K562 (cell line): ENCODE measurements around the gene SOCS4. TPM values are rescaled to one million over a fixed set of nuclear protein-coding genes. Genes with fewer than 3 reads are reported as not detected.

Source experiments
- ADNP ChIP-seq: fragments of 200-800 bp; sonication (Bioruptor generic); IDR thresholded peaks from 2 replicates; pipeline ENCODE4 v1.6.1; 2016; ENCODE audit warnings: missing genetic modification characterization, missing compliant biosample characterization
- BCL6 ChIP-seq: fragments of 250-450 bp; sonication (Bioruptor Pico); IDR thresholded peaks from 2 replicates; pipeline ENCODE4 v1.4.0; 2020
- BRCA1 ChIP-seq, 2 experiments: fragments of 450-650 bp in 1 of 2; sonication (generic) in 1 of 2; formaldehyde crosslinking in 1 of 2; IDR thresholded peaks; 2 replicates each; pipeline versions ENCODE4 v1.5.0 to v1.6.1; 2017 to 2020; ENCODE audit warnings: mild to moderate bottlenecking in 1 of 2, missing genetic modification reagents in 1 of 2
- BRF2 ChIP-seq: IDR thresholded peaks from 3 replicates; pipeline ENCODE4 v1.6.1; 2011; ENCODE audit warnings: borderline replicate concordance, mild to moderate bottlenecking; ENCODE audit not compliant: insufficient read length, insufficient read depth
- DACH1 ChIP-seq: fragments of 450-650 bp; IDR thresholded peaks from 2 replicates; pipeline ENCODE4 v1.6.1; 2018; ENCODE audit not compliant: partially characterized antibody
- DLX4 ChIP-seq: fragments of 250-450 bp; sonication (Bioruptor Pico); IDR thresholded peaks from 2 replicates; pipeline ENCODE4 v1.6.1; 2021; ENCODE audit warnings: mild to moderate bottlenecking
- EP300 ChIP-seq: IDR thresholded peaks from 2 replicates; pipeline ENCODE4 v1.6.1; 2012; ENCODE audit warnings: low read length, improper control_type of control experiment
- HNRNPK ChIP-seq: fragments of 200-400 bp; formaldehyde crosslinking; IDR thresholded peaks from one replicate; pipeline ENCODE4 v1.6.1; 2018; ENCODE audit warnings: mild to moderate bottlenecking, low read depth, low read length; ENCODE audit not compliant: poor library complexity, severe bottlenecking
- KLF1 ChIP-seq: fragments of 450-650 bp; IDR thresholded peaks from 2 replicates; pipeline ENCODE4 v1.6.1; 2016; ENCODE audit warnings: missing genetic modification characterization, missing compliant biosample characterization
- MEF2D ChIP-seq: conservative IDR thresholded peaks from 2 replicates; pipeline ENCODE4 v1.6.1; 2016; ENCODE audit warnings: low read depth, missing genetic modification characterization, missing compliant biosample characterization
- MLX ChIP-seq, 2 experiments: fragments of 450-650 bp in 1 of 2; sonication (generic) in 1 of 2; formaldehyde crosslinking; conservative IDR thresholded peaks; 2 replicates each; pipeline versions ENCODE4 v1.4.0 to v1.8.1; 2020 to 2022; ENCODE audit warnings: mild to moderate bottlenecking in 1 of 2, missing genetic modification reagents in 1 of 2
- NR3C1 ChIP-seq: sonication (generic); formaldehyde crosslinking; IDR thresholded peaks from 2 replicates; pipeline ENCODE4 v1.8.1; 2022; ENCODE audit warnings: missing genetic modification reagents
- NUFIP1 ChIP-seq: fragments of 450-650 bp; IDR thresholded peaks from 2 replicates; pipeline ENCODE4 v1.6.1; 2018; ENCODE audit not compliant: partially characterized antibody
- PREB ChIP-seq: sonication (generic); formaldehyde crosslinking; IDR thresholded peaks from 2 replicates; pipeline ENCODE4 v1.8.1; 2023; ENCODE audit warnings: mild to moderate bottlenecking, missing genetic modification reagents
- SMARCC2 ChIP-seq: fragments of 450-650 bp; IDR thresholded peaks from 2 replicates; pipeline ENCODE4 v1.6.1; 2017; ENCODE audit warnings: antibody characterized with exemption, moderate library complexity, mild to moderate bottlenecking, low read depth
- TAL1 ChIP-seq: fragments of 450-650 bp; IDR thresholded peaks from 2 replicates; pipeline ENCODE4 v1.6.1; 2016; ENCODE audit warnings: mild to moderate bottlenecking
- UBTF ChIP-seq, 2 experiments: IDR thresholded peaks; 2 replicates each; pipeline ENCODE4 v1.6.1; 2012; ENCODE audit warnings: improper control_type of control experiment in 2 of 2, low read depth in 2 of 2, low read length in 2 of 2, borderline replicate concordance in 1 of 2
- ZBTB33 ChIP-seq: sonication (generic); formaldehyde crosslinking; IDR thresholded peaks from 2 replicates; pipeline ENCODE4 v1.8.1; 2023; ENCODE audit warnings: mild to moderate bottlenecking, missing genetic modification reagents
- polyA plus RNA-seq, 8 experiments: library from polyadenylated mRNA; depleted of rRNA in 4 of 8; stranded (reverse) in 5 of 8; unstranded in 3 of 8; fragments of >200 nt; fragmentation: Nextera tagmentation in 2 of 8; fragmentation: Illumina TruSeq in 1 of 8; extraction: Ambion mirVana in 2 of 8; extraction: Trizol in 1 of 8; gene quantifications; 2 replicates each; pipeline versions ENCODE4 v1.2.1 to v1.2.3, GENCODE V29; 2011 to 2014; ENCODE audit warnings: inconsistent platforms in 1 of 8, missing spikeins in 1 of 8
- total RNA-seq, 7 experiments: library from RNA; depleted of rRNA in 6 of 7; stranded (reverse); fragments of >200 nt in 6 of 7; fragmentation: Illumina TruSeq in 2 of 7; extraction: Trizol in 2 of 7; gene quantifications; 2 replicates each; pipeline versions ENCODE4 v1.2.1 to v1.2.3, GENCODE V29; 2011 to 2021; ENCODE audit warnings: low replicate concordance in 1 of 7

Gene SOCS4
- total and polyA plus RNA-seq, 9 of the 15 experiments (the other 6 are each of a cell fraction or from before 2014, with no cell fraction given) = 2.6 to 12.7 (median 9.7) TPM

- TF ChIP-seq MEF2D (no peak), DLX4 (CRISPR knock-in tag) (no peak), MLX (CRISPR knock-in tag; conservative IDR thresholded peaks at IDR 0.05) (no peak), SMARCC2 (no peak), KLF1 (no peak), ADNP (tag) (0 out of 2 replicates have a peak, but pooled peaks have one; percentile 30), BRF2 (no peak), PREB (no peak), NUFIP1 (no peak), BCL6 (CRISPR knock-in tag) (no peak), UBTF (IDR thresholded peaks at IDR 0.05; ENCODE audit: borderline replicate concordance in 1 of 2, low read depth in 2 of 2, low read length in 2 of 2) (peak in 1 of 2 experiments; percentile 62; a peak in 1 of 4 replicates), BRCA1 (IDR thresholded peaks at IDR 0.05) (no peak), BRCA1 (CRISPR knock-in tag; IDR thresholded peaks at IDR 0.05) (no peak), EP300 (peak; percentile 17; the same call in 1 of the 2 replicates), DACH1 (peak; percentile 37), HNRNPK (no peak), ZBTB33 (CRISPR knock-in tag) (peak; percentile 37; the same call in 1 of the 2 replicates), NR3C1 (peak; percentile 77; the same call in 1 of the 2 replicates), TAL1 (no peak)
Observed at GRCh38 chr14:55051423-55052268, 24.6 kb downstream of the SOCS4 start, which contains the start of gene MAPK1IP1L (continued).
